GM23338 (cell line): ENCODE measurements around the gene INPP4B. TPM values are rescaled to one million over a fixed set of nuclear protein-coding genes. Genes with fewer than 3 reads are reported as not detected.

Experiments used
- ATAC-seq: fragments of 200-7000 bp; cut with Tn5 transposase; 3 replicates; pipeline ENCODE4 v1.9.1; 2020
- DNase-seq: peaks from one replicate; pipeline ENCODE4 v3.0.0-alpha.2; 2015; ENCODE audit warnings: low spot score
- H2AFZ ChIP-seq: fragments of 200-600 bp; sonication (generic); 2 replicates; pipeline ENCODE4 v1.8.0; 2016; ENCODE audit warnings: antibody characterized with exemption, mild to moderate bottlenecking, moderate library complexity
- H3F3A ChIP-seq: fragments of 200-600 bp; sonication (generic); replicated peaks from 2 replicates; pipeline ENCODE4 v1.8.0; 2017; ENCODE audit warnings: antibody characterized with exemption, mixed run types, low read depth
- H3K27ac ChIP-seq: fragments of 200-600 bp; sonication (generic); 2 replicates; pipeline ENCODE4 v1.6.1; 2016; ENCODE audit warnings: low read depth
- H3K27me3 ChIP-seq: fragments of 200-600 bp; sonication (generic); 2 replicates; pipeline ENCODE4 v1.8.0; 2016; ENCODE audit warnings: mild to moderate bottlenecking, mixed run types, moderate library complexity; ENCODE audit not compliant: insufficient read depth
- H3K36me3 ChIP-seq: fragments of 200-600 bp; sonication (generic); 2 replicates; pipeline ENCODE4 v1.8.0; 2016; ENCODE audit warnings: mild to moderate bottlenecking; ENCODE audit not compliant: insufficient read depth
- H3K4me1 ChIP-seq: fragments of 200-600 bp; sonication (generic); 2 replicates; pipeline ENCODE4 v1.8.0; 2016; ENCODE audit warnings: mild to moderate bottlenecking, moderate library complexity; ENCODE audit not compliant: insufficient read depth
- H3K4me2 ChIP-seq: fragments of 200-600 bp; sonication (generic); 2 replicates; pipeline ENCODE4 v1.7.1; 2017; ENCODE audit warnings: mixed run types
- H3K4me3 ChIP-seq: fragments of 200-600 bp; sonication (generic); 2 replicates; pipeline ENCODE4 v1.6.1; 2016; ENCODE audit warnings: mixed run types
- H3K79me2 ChIP-seq: fragments of 200-600 bp; sonication (generic); replicated peaks from 2 replicates; pipeline ENCODE4 v1.8.0; 2017; ENCODE audit warnings: mild to moderate bottlenecking; ENCODE audit not compliant: insufficient read depth
- H3K9me2 ChIP-seq: fragments of 200-600 bp; sonication (generic); 2 replicates; pipeline ENCODE4 v1.8.0; 2017; ENCODE audit not compliant: insufficient read depth
- H4K20me1 ChIP-seq: fragments of 200-600 bp; sonication (generic); replicated peaks from 2 replicates; pipeline ENCODE4 v1.8.0; 2017; ENCODE audit warnings: mild to moderate bottlenecking; ENCODE audit not compliant: insufficient read depth
- H3K27ac Mint-ChIP-seq: 2 replicates; pipeline ENCODE4 v1.8.0; 2020; ENCODE audit warnings: inconsistent platforms, mild to moderate bottlenecking, moderate library complexity, mixed read lengths
- H3K27me3 Mint-ChIP-seq: 3 replicates; pipeline ENCODE4 v1.8.0; 2022; ENCODE audit warnings: low read depth, mild to moderate bottlenecking, moderate library complexity, mixed read lengths, inconsistent platforms; ENCODE audit not compliant: insufficient read depth, poor library complexity
- H3K36me3 Mint-ChIP-seq: 3 replicates; pipeline ENCODE4 v1.8.0; 2021; ENCODE audit warnings: low read depth, mild to moderate bottlenecking, inconsistent platforms, moderate library complexity, mixed read lengths
- H3K4me1 Mint-ChIP-seq: 3 replicates; pipeline ENCODE4 v1.8.0; 2020; ENCODE audit warnings: mild to moderate bottlenecking, inconsistent platforms, mixed read lengths
- H3K4me3 Mint-ChIP-seq: 3 replicates; pipeline ENCODE4 v1.8.0; 2021; ENCODE audit warnings: moderate library complexity, mild to moderate bottlenecking, inconsistent platforms, mixed read lengths
- H3K9me3 Mint-ChIP-seq: 3 replicates; pipeline ENCODE4 v1.8.0; 2020; ENCODE audit warnings: moderate library complexity, mild to moderate bottlenecking, inconsistent platforms, mixed read lengths
- CREB1 ChIP-seq: fragments of 250-450 bp; sonication (Bioruptor Pico); IDR thresholded peaks from 2 replicates; pipeline ENCODE4 v1.5.0; 2020; ENCODE audit warnings: low read depth, mild to moderate bottlenecking, moderate library complexity
- ETS1 ChIP-seq: IDR thresholded peaks from 2 replicates; pipeline ENCODE4 v1.6.1; 2016; ENCODE audit warnings: antibody characterized with exemption
- EZH2phosphoT487 ChIP-seq: fragments of 200-600 bp; sonication (generic); IDR thresholded peaks from one replicate; pipeline ENCODE4 v1.8.1; 2018; ENCODE audit warnings: antibody characterized with exemption; ENCODE audit not compliant: unreplicated experiment
- STAT1 ChIP-seq: IDR thresholded peaks from one replicate; pipeline ENCODE4 v1.6.1; 2016; ENCODE audit warnings: antibody characterized with exemption; ENCODE audit not compliant: unreplicated experiment
- polyA plus RNA-seq: library from polyadenylated mRNA; unstranded; fragments of >200 nt; fragmentation: Nextera tagmentation; extraction: Ambion mirVana; gene quantifications from 2 replicates; pipeline ENCODE4 v1.2.1, GENCODE V29; 2016
- total RNA-seq: library from RNA; depleted of rRNA; stranded (reverse); fragments of >200 nt; shearing (Covaris generic); gene quantifications from 2 replicates; pipeline ENCODE4 v1.2.3, GENCODE V29; 2014
- TF ChIP-seq, protein P1 (sequence below): fragments of 250-450 bp; sonication (Bioruptor Pico); IDR thresholded peaks from 2 replicates; pipeline ENCODE4 v1.5.0; 2020; ENCODE audit warnings: mild to moderate bottlenecking, moderate library complexity

INPP4B gene
- total and polyA plus RNA-seq, 2 experiments from 2014 or later, result 0.11 to 0.14 TPM

GRCh38 chr4:142386856-142387255 is 459.2 kb downstream of the INPP4B start:
- no peak for DNase-seq
- no peak overlapping the region for H3K27ac Mint-ChIP-seq
- no peak overlapping the region for H3K4me3 Mint-ChIP-seq
- no peaks in the 10 kb centered on the region for H3K36me3 Mint-ChIP-seq
- Histone ChIP-seq H2AFZ (no peak overlapping the region), H3K4me3 (no peak overlapping the region), H3K79me2 (no peaks in the 10 kb centered on the region), H3K4me2 (no peak overlapping the region), H3K27ac (no peak overlapping the region), H3K9me2 (peaks cover 4% of the 10 kb centered on the region; the same call in 1 of the 2 replicates), H3K36me3 (no peaks in the 10 kb centered on the region), H3K4me1 (no peaks in the 10 kb centered on the region), H3K27me3 (no peaks in the 10 kb centered on the region), H4K20me1 (no peaks in the 10 kb centered on the region), H3F3A (no peaks in the 10 kb centered on the region)
- TF ChIP-seq CREB1 (CRISPR knock-in tag) (no peak), ETS1 (no peak)
- TF ChIP-seq, protein P1, sequence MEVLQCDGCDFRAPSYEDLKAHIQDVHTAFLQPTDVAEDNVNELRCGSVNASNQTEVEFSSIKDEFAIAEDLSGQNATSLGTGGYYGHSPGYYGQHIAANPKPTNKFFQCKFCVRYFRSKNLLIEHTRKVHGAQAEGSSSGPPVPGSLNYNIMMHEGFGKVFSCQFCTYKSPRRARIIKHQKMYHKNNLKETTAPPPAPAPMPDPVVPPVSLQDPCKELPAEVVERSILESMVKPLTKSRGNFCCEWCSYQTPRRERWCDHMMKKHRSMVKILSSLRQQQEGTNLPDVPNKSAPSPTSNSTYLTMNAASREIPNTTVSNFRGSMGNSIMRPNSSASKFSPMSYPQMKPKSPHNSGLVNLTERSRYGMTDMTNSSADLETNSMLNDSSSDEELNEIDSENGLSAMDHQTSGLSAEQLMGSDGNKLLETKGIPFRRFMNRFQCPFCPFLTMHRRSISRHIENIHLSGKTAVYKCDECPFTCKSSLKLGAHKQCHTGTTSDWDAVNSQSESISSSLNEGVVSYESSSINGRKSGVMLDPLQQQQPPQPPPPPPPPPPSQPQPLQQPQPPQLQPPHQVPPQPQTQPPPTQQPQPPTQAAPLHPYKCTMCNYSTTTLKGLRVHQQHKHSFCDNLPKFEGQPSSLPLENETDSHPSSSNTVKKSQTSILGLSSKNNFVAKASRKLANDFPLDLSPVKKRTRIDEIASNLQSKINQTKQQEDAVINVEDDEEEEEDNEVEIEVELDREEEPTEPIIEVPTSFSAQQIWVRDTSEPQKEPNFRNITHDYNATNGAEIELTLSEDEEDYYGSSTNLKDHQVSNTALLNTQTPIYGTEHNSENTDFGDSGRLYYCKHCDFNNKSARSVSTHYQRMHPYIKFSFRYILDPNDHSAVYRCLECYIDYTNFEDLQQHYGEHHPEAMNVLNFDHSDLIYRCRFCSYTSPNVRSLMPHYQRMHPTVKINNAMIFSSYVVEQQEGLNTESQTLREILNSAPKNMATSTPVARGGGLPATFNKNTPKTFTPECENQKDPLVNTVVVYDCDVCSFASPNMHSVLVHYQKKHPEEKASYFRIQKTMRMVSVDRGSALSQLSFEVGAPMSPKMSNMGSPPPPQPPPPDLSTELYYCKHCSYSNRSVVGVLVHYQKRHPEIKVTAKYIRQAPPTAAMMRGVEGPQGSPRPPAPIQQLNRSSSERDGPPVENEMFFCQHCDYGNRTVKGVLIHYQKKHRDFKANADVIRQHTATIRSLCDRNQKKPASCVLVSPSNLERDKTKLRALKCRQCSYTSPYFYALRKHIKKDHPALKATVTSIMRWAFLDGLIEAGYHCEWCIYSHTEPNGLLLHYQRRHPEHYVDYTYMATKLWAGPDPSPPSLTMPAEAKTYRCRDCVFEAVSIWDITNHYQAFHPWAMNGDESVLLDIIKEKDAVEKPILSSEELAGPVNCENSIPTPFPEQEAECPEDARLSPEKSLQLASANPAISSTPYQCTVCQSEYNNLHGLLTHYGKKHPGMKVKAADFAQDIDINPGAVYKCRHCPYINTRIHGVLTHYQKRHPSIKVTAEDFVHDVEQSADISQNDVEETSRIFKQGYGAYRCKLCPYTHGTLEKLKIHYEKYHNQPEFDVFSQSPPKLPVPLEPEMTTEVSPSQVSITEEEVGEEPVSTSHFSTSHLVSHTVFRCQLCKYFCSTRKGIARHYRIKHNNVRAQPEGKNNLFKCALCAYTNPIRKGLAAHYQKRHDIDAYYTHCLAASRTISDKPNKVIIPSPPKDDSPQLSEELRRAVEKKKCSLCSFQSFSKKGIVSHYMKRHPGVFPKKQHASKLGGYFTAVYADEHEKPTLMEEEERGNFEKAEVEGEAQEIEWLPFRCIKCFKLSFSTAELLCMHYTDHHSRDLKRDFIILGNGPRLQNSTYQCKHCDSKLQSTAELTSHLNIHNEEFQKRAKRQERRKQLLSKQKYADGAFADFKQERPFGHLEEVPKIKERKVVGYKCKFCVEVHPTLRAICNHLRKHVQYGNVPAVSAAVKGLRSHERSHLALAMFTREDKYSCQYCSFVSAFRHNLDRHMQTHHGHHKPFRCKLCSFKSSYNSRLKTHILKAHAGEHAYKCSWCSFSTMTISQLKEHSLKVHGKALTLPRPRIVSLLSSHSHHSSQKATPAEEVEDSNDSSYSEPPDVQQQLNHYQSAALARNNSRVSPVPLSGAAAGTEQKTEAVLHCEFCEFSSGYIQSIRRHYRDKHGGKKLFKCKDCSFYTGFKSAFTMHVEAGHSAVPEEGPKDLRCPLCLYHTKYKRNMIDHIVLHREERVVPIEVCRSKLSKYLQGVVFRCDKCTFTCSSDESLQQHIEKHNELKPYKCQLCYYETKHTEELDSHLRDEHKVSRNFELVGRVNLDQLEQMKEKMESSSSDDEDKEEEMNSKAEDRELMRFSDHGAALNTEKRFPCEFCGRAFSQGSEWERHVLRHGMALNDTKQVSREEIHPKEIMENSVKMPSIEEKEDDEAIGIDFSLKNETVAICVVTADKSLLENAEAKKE (CRISPR knock-in tag), result no peak
- H3K4me1 Mint-ChIP-seq, result no peaks in the 10 kb centered on the region
- ATAC-seq, result no peak
- H3K9me3 Mint-ChIP-seq, result peaks cover 3% of the 10 kb centered on the region; the same call in 1 of the 3 replicates
- no peaks in the 10 kb centered on the region for H3K27me3 Mint-ChIP-seq

- Mint-ChIP-seq H3K4me1 (no peaks in the 10 kb centered on the region), H3K27ac (no peak overlapping the region), H3K4me3 (no peak overlapping the region), H3K27me3 (no peaks in the 10 kb centered on the region), H3K36me3 (no peaks in the 10 kb centered on the region), H3K9me3 (peaks cover 3% of the 10 kb centered on the region; the same call in 1 of the 3 replicates)
- Histone ChIP-seq H3K27me3 (no peaks in the 10 kb centered on the region), H4K20me1 (no peaks in the 10 kb centered on the region), H3K79me2 (no peaks in the 10 kb centered on the region), H2AFZ (no peak overlapping the region), H3K4me3 (no peak overlapping the region), H3F3A (no peaks in the 10 kb centered on the region), H3K9me2 (peaks cover 4% of the 10 kb centered on the region; the same call in 1 of the 2 replicates), H3K27ac (no peak overlapping the region), H3K4me1 (no peaks in the 10 kb centered on the region), H3K36me3 (no peaks in the 10 kb centered on the region), H3K4me2 (no peak overlapping the region)
- no peak for ATAC-seq
- DNase-seq, result no peak
- no peak for TF ChIP-seq STAT1
- TF ChIP-seq EZH2phosphoT487, result no peak
- TF ChIP-seq, protein P1 (CRISPR knock-in tag), result no peak
Measured at GRCh38 chr4:142386449-142386848, 459.7 kb downstream of the INPP4B start.
